Peyer's patch (tissue), 4 donors: ENCODE results near the gene ARHGEF19. TPM values are rescaled to one million over a fixed set of nuclear protein-coding genes. Genes with fewer than 3 reads are reported as not detected.
A peak's percentile ranks its signal among the peaks of the same experiment; 100 is the strongest.

ENCODE experiments used
- DNase-seq, 3 donors: peaks; one replicate each; pipeline ENCODE4 v3.0.0-alpha.2; 2017 to 2019
- H3K27ac ChIP-seq, 4 donors: fragments of 200-600 bp; sonication (generic); one replicate each; pipeline ENCODE4 v1.5.1; 2016 to 2019
- H3K27me3 ChIP-seq, 2 donors: fragments of 200-600 bp; sonication (generic); one replicate each; pipeline ENCODE4 v1.5.1; 2019
- H3K36me3 ChIP-seq, 3 donors: fragments of 200-600 bp; sonication (generic); one replicate each; pipeline ENCODE4 v1.5.1; 2016 to 2019
- H3K4me1 ChIP-seq, 4 donors: fragments of 200-600 bp; sonication (generic); one replicate each; pipeline ENCODE4 v1.5.1; 2016 to 2019
- H3K4me3 ChIP-seq, 4 donors: fragments of 200-600 bp; sonication (generic); 1 replicate in 3 of 4; 2 replicates in 1 of 4; pipeline ENCODE4 v1.5.1; 2016 to 2019; ENCODE audit warnings: mild to moderate bottlenecking in 1 of 4
- H3K9me3 ChIP-seq, 4 donors: fragments of 200-600 bp; sonication (generic); one replicate each; pipeline ENCODE4 v1.5.1; 2016 to 2019; ENCODE audit warnings: mild to moderate bottlenecking in 1 of 4
- POLR2A ChIP-seq, 2 donors: fragments of 450-650 bp; IDR thresholded peaks; one replicate each; pipeline ENCODE4 v1.5.1; 2017; ENCODE audit warnings: antibody characterized with exemption in 2 of 2, mild to moderate bottlenecking in 2 of 2, moderate library complexity in 2 of 2
- total RNA-seq, 4 donors: library from RNA; depleted of rRNA; stranded (reverse); fragments of >200 nt; gene quantifications; one replicate each; pipeline ENCODE4 v1.1.0, GENCODE V29; 2016
- TF ChIP-seq, protein P1 (sequence below), 6 experiments: fragments of 450-650 bp in 4 of 6; fragments of 200-600 bp in 2 of 6; sonication (generic) in 1 of 6; IDR thresholded peaks; one replicate each; pipeline ENCODE4 v1.5.1; 2017 to 2019; ENCODE audit warnings: antibody characterized with exemption in 6 of 6, mild to moderate bottlenecking in 3 of 6, moderate library complexity in 1 of 6

ARHGEF19 gene
- total RNA-seq, 4 donors from 2014 or later: 6.0 to 16.5 (median 7.3) TPM

DNA sequence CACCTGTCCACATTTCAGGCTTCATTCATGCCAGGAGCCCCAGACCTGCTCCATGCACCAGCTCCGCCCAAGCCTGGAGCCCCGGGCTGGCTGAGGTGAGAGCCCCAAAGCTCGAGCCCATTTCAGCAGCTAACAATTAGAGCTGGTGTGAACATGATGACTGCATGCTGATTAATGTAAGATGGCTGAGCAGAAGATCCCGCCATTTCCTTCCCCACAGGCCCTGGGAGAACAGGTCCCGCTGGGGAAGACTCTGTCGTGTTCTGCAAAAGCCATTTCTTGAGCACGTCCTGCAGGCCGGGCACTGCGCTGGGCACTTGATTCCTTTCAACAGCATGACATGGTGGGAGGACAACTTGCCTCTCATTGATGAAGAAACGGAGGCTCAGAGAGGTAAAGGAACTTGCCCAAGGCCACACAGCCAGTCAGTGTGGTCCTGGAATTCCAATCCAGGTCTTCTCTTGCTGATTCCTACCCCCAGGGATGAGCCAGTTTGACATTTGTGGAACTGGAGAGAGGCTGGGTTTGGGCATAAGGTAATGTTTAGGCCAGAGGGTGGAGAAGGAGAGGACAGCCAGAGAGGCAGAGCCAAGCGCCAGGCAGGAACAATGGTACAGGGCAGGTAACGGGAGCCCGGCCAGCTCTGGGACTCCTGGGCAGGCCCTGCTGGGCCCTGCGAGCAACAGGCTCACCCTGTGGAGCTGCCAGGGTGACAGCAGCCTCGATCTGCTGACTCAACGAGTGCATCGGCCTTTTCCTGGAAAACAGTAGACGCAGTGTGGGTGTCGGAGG, 28.5 kb downstream of the ARHGEF19 start:
- Histone ChIP-seq H3K4me1 (peaks cover 0 to 39% (median 4%) of the 10 kb centered on the region in 4 donors), H3K27ac (no peak overlapping the region), H3K4me3 (no peak overlapping the region), H3K9me3 (no peaks in the 10 kb centered on the region), H3K27me3 (no peaks in the 10 kb centered on the region), H3K36me3 (no peaks in the 10 kb centered on the region)
- TF ChIP-seq, protein P1, sequence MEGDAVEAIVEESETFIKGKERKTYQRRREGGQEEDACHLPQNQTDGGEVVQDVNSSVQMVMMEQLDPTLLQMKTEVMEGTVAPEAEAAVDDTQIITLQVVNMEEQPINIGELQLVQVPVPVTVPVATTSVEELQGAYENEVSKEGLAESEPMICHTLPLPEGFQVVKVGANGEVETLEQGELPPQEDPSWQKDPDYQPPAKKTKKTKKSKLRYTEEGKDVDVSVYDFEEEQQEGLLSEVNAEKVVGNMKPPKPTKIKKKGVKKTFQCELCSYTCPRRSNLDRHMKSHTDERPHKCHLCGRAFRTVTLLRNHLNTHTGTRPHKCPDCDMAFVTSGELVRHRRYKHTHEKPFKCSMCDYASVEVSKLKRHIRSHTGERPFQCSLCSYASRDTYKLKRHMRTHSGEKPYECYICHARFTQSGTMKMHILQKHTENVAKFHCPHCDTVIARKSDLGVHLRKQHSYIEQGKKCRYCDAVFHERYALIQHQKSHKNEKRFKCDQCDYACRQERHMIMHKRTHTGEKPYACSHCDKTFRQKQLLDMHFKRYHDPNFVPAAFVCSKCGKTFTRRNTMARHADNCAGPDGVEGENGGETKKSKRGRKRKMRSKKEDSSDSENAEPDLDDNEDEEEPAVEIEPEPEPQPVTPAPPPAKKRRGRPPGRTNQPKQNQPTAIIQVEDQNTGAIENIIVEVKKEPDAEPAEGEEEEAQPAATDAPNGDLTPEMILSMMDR (IDR thresholded peaks at IDR 0.05): no peak
- TF ChIP-seq POLR2A (IDR thresholded peaks at IDR 0.05): no peak
- DNase-seq: no peak

DNA sequence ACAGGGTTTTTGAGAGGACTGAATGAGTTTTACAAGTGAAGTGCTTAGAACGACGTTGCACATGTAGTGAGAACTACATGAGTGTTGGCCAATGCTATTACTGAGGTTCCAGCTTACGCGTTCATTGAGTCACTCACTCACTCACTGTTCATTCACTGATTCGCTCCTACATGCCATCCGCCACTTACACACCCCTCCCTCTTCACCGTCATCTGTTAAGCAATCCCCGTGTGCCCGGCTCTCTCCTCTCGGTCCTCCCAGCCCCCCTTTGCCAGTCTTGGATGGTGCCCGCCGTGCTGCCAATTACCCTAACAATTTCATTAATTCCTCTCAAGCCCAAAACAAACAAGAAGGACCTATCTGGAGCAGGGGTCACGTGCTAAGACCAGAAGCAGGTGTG, 29.3 kb downstream of the ARHGEF19 start:
- H3K4me1 ChIP-seq: peaks cover 0 to 38% (median 1%) of the 10 kb centered on the region in 4 donors
- no peaks in the 10 kb centered on the region for H3K9me3 ChIP-seq
- no peak overlapping the region for H3K4me3 ChIP-seq
- TF ChIP-seq POLR2A (IDR thresholded peaks at IDR 0.05): no peak
- TF ChIP-seq, protein P1 (IDR thresholded peaks at IDR 0.05): no peak
- peak overlapping the region in 1 of 4 donors; percentile 52 for H3K27ac ChIP-seq
- no peaks in the 10 kb centered on the region for H3K27me3 ChIP-seq
- no peaks in the 10 kb centered on the region for H3K36me3 ChIP-seq
- peak in 1 of 3 donors; percentile 71 for DNase-seq

GRCh38 chr1:16181887-16182719, 30.3 kb downstream of the ARHGEF19 start:
- Histone ChIP-seq H3K4me3 (no peak overlapping the region), H3K27ac (peak overlapping the region; percentile 52 to 88 (median 76)), H3K4me1 (peaks cover 0 to 42% (median 0%) of the 10 kb centered on the region in 4 donors), H3K9me3 (no peaks in the 10 kb centered on the region), H3K27me3 (no peaks in the 10 kb centered on the region), H3K36me3 (no peaks in the 10 kb centered on the region)
- TF ChIP-seq, protein P1 (IDR thresholded peaks at IDR 0.05): no peak
- no peak for TF ChIP-seq POLR2A (IDR thresholded peaks at IDR 0.05)
- peak in 1 of 3 donors; percentile 82 for DNase-seq

DNA sequence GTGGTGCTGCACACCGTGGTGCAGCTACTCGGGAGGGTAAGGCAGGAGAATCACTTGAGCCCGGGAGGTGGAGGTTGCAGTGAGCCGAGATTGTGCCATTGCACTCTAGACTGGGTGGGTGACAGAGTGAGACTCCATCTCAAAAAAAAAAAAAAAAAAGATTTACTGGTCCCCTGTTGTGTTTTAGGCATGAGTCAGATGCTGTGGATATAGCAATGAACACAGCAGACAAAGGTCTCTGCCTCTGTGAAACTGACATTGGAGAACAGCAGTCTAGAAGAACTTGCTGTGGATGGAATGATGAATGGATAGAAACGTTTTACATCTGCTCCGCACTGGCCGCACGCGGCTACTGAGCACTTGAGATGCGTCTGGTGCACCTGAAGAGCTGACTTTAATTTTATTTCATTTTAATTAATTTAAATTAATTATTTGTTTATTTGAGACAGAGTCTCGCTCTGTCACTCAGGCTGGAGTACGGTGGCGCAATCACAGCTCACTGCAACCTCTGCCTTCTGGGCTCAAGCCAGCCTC, 32.1 kb downstream of the ARHGEF19 start:
- no peak for TF ChIP-seq POLR2A (IDR thresholded peaks at IDR 0.05)
- TF ChIP-seq, protein P1 (IDR thresholded peaks at IDR 0.05): no peak
- Histone ChIP-seq H3K4me1 (peaks cover 0 to 59% (median 5%) of the 10 kb centered on the region in 4 donors), H3K4me3 (no peak overlapping the region), H3K9me3 (no peaks in the 10 kb centered on the region), H3K27me3 (no peaks in the 10 kb centered on the region), H3K36me3 (no peaks in the 10 kb centered on the region), H3K27ac (no peak overlapping the region)
- DNase-seq: no peak

DNA sequence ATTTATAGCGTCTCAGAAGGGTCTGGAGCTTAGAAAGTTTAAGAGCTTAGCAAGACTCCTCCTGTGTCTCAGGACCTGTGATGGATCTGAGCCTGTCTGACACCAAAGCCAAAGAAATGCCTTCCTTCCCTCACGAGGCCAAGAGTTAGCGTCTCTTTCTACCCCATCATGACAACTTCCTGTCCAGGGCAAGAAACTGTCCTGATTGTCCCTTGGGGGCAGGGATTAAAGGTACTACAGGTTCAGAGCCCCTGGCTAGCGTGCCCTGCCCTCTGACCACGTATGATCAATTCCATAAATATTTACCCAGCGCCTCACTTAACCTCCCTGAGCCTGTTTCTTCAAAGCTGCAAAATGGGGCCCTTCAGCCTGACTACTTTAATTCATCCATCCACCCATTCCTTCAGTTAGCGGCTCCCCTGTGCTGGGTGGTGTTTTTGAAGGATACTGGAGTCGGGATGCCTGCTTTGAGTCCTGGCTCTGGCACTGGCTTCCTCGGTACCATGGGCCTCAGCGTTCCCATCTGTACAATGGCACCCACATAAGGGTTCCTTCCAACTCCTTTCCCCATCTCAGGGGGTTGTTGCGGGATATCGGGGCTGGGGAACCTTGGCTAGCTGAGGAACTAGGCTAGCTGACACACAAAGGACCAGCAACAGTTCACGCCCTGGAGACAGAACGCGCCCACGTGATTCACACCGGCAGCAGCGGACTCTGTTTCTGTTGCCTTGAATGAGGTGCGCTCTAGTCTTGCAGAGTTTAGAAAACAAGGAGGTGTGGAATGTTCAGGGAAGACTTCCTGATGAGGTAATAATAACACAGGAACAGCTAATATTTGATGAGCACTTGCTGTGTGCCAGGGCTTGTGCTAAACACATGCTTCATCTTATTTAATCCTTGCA, 33.6 kb downstream of the ARHGEF19 start:
- Histone ChIP-seq H3K4me3 (no peak overlapping the region), H3K4me1 (peaks cover 0 to 74% (median 10%) of the 10 kb centered on the region in 4 donors), H3K27me3 (no peaks in the 10 kb centered on the region), H3K36me3 (no peaks in the 10 kb centered on the region), H3K27ac (peak overlapping the region in 2 of 4 donors; percentile 11 to 40), H3K9me3 (no peaks in the 10 kb centered on the region)
- TF ChIP-seq POLR2A (IDR thresholded peaks at IDR 0.05): no peak
- TF ChIP-seq, protein P1 (IDR thresholded peaks at IDR 0.05): no peak
- DNase-seq: no peak
